Measurements from ENCODE around the gene FBXO42.

DNA sequence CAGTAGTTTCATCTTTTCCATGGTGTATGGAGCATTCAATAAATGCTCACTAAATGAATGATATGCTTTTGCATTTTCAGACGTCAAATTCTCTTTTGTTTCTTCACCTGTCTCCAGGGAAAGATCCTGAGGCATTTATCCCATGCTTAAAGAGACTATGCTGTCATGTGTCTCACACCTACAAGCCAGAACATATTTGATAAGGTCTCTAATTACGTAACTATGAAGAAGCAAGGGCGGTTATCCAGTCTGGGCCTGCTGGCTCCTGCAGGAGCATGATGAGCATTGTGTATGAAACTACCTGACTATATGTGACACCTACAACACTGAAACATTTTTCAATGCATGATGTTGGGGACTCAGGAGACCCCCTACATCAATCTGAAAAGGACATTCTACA, 51.8 kb downstream of the FBXO42 start:
- TF ChIP-seq POLR2A (IDR thresholded peaks at IDR 0.05; ENCODE audit: low read depth, low read length) (no peak), TAF1 (IDR thresholded peaks at IDR 0.05; ENCODE audit: borderline replicate concordance, low read depth, low read length) (no peak), POLR2AphosphoS5 (IDR thresholded peaks at IDR 0.05; ENCODE audit: low read depth, low read length) (no peak)

All from GM12892 (cell line).